GM12872 (cell line): ENCODE measurements around the gene GCSAM.
A peak's percentile ranks its signal among the peaks of the same experiment; 100 is the strongest.

Experiments used
- CTCF ChIP-seq: IDR thresholded peaks from 3 replicates; pipeline ENCODE4 v1.5.1; 2011; ENCODE audit warnings: low read depth, mild to moderate bottlenecking, low read length, moderate library complexity; ENCODE audit not compliant: insufficient read depth

The GCSAM gene

DNA sequence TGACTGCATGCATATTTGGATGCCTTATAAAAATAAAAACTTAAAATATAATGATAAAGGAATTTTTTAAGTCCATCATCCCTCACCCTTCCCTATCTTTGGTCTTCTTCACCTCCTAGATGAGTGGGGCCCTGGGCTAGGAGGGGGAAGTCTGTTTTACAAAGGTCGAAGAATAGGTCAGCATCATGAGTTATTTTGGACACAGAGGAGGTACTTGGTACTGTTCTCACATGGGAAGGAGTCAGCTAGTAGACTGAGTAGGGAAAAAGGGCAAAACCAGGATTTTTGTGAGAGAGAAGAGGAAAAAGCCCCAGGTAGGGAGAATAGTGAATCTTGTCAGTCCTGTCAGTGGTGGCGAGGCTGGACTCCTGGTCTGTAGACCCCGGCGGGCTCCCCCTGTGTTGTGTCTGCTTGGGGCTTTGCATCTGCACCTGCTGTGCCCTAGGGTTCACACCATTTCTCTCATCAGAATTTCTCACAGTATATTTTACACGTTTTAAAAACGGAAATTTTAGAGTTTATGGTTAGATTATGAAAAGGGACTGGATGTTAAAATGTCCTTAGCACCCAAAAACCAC, 17.2 kb downstream of the GCSAM start:
- TF ChIP-seq CTCF: no peak

GRCh38 chr3:112115161-112115739, 17.8 kb downstream of the GCSAM start:
- TF ChIP-seq CTCF: no peak

GRCh38 chr3:112114576-112115160, 18.4 kb downstream of the GCSAM start:
- TF ChIP-seq CTCF: no peak

GRCh38 chr3:112111785-112112402, 21.2 kb downstream of the GCSAM start:
- TF ChIP-seq CTCF: peak; percentile 91

DNA sequence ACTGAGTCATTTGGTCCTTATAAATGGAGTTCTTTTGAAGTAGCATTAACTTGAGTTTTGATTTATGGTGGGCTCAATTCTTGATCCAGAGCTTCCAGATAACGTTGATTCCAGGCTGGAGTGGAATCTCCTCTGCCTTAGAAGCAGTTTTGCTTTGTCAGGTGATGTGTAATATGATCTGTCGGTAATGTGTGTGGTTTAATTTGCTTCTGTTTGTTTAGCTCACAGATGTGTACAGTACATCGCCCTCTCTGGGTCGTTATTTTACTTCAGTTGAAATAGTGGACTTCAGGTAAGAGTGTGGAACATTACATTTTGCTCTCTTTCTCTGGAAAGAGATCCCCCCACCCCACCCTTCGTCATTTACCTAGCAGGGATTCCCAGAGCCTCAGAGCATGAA, 23.7 kb downstream of the GCSAM start:
- TF ChIP-seq CTCF: no peak

- no peak for TF ChIP-seq CTCF
These were observed 28.3 kb downstream of the GCSAM start for GRCh38 chr3:112104774-112105173.

GRCh38 chr3:112101916-112102315, 31.1 kb downstream of the GCSAM start:
- no peak for TF ChIP-seq CTCF
